Vagina (tissue), 2 donors: ENCODE measurements around the gene UPK1B.

Experiments used
- CTCF ChIP-seq, 3 experiments: fragments of 450-650 bp in 2 of 3; fragments of 200-600 bp in 1 of 3; sonication (generic) in 1 of 3; IDR thresholded peaks; one replicate each; pipeline ENCODE4 v1.5.1; 2017 to 2019; ENCODE audit warnings: antibody characterized with exemption in 3 of 3, mild to moderate bottlenecking in 2 of 3, moderate library complexity in 2 of 3
- POLR2A ChIP-seq, 2 donors: fragments of 450-650 bp; IDR thresholded peaks; one replicate each; pipeline ENCODE4 v1.6.1; 2017; ENCODE audit warnings: antibody characterized with exemption in 2 of 2, mild to moderate bottlenecking in 2 of 2, moderate library complexity in 2 of 2
- POLR2AphosphoS5 ChIP-seq, 2 donors: sonication (generic); formaldehyde crosslinking; IDR thresholded peaks; one replicate each; pipeline ENCODE4 v1.9.0; 2017; ENCODE audit warnings: antibody characterized with exemption in 2 of 2, mild to moderate bottlenecking in 2 of 2, low read depth in 1 of 2; ENCODE audit not compliant: insufficient read depth in 1 of 2

- TF ChIP-seq CTCF (IDR thresholded peaks at IDR 0.05) (no peak), POLR2A (IDR thresholded peaks at IDR 0.05) (no peak), POLR2AphosphoS5 (IDR thresholded peaks at IDR 0.05; ENCODE audit: insufficient read depth in 1 of 2, low read depth in 1 of 2) (no peak)
Observed at GRCh38 chr3:119234610-119235009, 61.2 kb downstream of the UPK1B start.
